ENCODE measurements around the gene GPC6.

DNA sequence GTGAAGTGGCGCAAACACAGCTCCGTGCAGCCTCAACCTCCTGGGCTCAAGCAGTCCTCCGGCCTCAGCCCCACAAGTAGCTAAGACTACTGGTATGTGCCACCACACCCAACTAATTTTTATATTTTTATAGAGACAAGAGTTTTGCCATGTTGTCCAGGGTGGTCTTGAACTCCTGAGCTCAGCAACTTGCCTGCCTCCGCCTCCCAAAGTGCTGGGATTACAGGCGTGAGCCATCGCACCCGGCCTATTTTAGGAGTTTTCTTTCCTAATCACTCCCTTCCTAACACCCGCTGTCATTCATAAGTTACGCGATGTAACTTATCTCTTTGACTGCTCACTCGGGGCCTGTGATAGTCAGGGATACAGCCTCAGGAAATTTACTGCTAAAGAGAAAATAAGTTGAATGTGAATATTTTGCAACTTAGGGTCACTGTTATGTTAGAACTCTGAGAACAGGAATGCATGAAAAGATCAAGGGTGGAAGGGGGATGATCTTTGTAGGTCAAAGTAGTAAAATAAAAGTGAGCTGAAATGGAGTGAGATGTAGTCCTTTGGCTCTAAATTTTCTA, 1112.6 kb downstream of the GPC6 start:
- TF ChIP-seq, protein P1, sequence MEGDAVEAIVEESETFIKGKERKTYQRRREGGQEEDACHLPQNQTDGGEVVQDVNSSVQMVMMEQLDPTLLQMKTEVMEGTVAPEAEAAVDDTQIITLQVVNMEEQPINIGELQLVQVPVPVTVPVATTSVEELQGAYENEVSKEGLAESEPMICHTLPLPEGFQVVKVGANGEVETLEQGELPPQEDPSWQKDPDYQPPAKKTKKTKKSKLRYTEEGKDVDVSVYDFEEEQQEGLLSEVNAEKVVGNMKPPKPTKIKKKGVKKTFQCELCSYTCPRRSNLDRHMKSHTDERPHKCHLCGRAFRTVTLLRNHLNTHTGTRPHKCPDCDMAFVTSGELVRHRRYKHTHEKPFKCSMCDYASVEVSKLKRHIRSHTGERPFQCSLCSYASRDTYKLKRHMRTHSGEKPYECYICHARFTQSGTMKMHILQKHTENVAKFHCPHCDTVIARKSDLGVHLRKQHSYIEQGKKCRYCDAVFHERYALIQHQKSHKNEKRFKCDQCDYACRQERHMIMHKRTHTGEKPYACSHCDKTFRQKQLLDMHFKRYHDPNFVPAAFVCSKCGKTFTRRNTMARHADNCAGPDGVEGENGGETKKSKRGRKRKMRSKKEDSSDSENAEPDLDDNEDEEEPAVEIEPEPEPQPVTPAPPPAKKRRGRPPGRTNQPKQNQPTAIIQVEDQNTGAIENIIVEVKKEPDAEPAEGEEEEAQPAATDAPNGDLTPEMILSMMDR (IDR thresholded peaks at IDR 0.05; ENCODE audit: extremely low read depth in 1 of 2, insufficient read depth in 1 of 2, low read depth in 1 of 2, low read length in 2 of 2), result no peak
- no peak for TF ChIP-seq POLR2A (IDR thresholded peaks at IDR 0.05; ENCODE audit: low read depth, low read length)
- TF ChIP-seq, protein P2, sequence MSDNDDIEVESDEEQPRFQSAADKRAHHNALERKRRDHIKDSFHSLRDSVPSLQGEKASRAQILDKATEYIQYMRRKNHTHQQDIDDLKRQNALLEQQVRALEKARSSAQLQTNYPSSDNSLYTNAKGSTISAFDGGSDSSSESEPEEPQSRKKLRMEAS (IDR thresholded peaks at IDR 0.05; ENCODE audit: insufficient read depth, insufficient read length), result no peak
- no peak for TF ChIP-seq EZH2 (IDR thresholded peaks at IDR 0.05; ENCODE audit: borderline replicate concordance, low read depth, low read length, severe bottlenecking)
- no peak for TF ChIP-seq POLR2AphosphoS5 (IDR thresholded peaks at IDR 0.05; ENCODE audit: insufficient read depth, low read depth, low read length)
- no peak for TF ChIP-seq MYC (IDR thresholded peaks at IDR 0.05; ENCODE audit: low read depth, low read length)
- TF ChIP-seq FOS (IDR thresholded peaks at IDR 0.05; ENCODE audit: borderline replicate concordance, insufficient read depth, low read length), result no peak
- no peak for TF ChIP-seq GATA2 (IDR thresholded peaks at IDR 0.05; ENCODE audit: insufficient read depth, insufficient read length, low read depth, low read length)

Data from endothelial cell of umbilical vein (primary cell).